CD4-positive, alpha-beta T cell (primary cell): ENCODE data around the gene COL7A1. TPM values are rescaled to one million over a fixed set of nuclear protein-coding genes. Genes with fewer than 3 reads are reported as not detected.

ENCODE experiments used
- ATAC-seq: fragments of 200-7000 bp; cut with Tn5 transposase; one replicate; pipeline ENCODE4 v1.10.0; 2022; ENCODE audit warnings: mild to moderate bottlenecking; ENCODE audit not compliant: poor library complexity
- CTCF ChIA-PET: fragments of 350-600 bp; sonication (Branson Sonifier 250); formaldehyde crosslinking; loops from one replicate; lab custom pipeline; 2021; ENCODE audit warnings: antibody characterized with exemption, inconsistent platforms; lab: Charles Lee
- POLR2A ChIA-PET: fragments of 350-600 bp; sonication (Branson Sonifier 250); formaldehyde crosslinking; loops from one replicate; lab custom pipeline; 2021; ENCODE audit warnings: antibody characterized with exemption, inconsistent platforms; lab: Charles Lee
- DNase-seq, 14 experiments: peaks; one replicate each; pipeline ENCODE4 v3.0.0-alpha.2; 2013 to 2020; ENCODE audit warnings: mixed read lengths in 2 of 14
- H3K27ac ChIP-seq, 2 donors: one replicate each; pipeline versions ENCODE4 v1.5.1 to v1.7.0; 2013; ENCODE audit warnings: low read length in 2 of 2, low read depth in 1 of 2, mild to moderate bottlenecking in 1 of 2
- H3K27me3 ChIP-seq, 2 experiments: 1 replicate in 1 of 2; 2 replicates in 1 of 2; pipeline versions ENCODE4 v1.6.1 to v1.7.0; 2013; ENCODE audit warnings: low read length in 2 of 2, control low read depth in 1 of 2, mild to moderate bottlenecking in 1 of 2, moderate library complexity in 1 of 2; ENCODE audit not compliant: insufficient read depth in 2 of 2, control insufficient read depth in 1 of 2
- H3K36me3 ChIP-seq: one replicate; pipeline ENCODE4 v1.6.1; 2013; ENCODE audit warnings: low read length, control low read depth; ENCODE audit not compliant: insufficient read depth
- H3K4me1 ChIP-seq: one replicate; pipeline ENCODE4 v1.6.1; 2013; ENCODE audit warnings: low read length, control low read depth; ENCODE audit not compliant: insufficient read depth
- H3K4me3 ChIP-seq: one replicate; pipeline ENCODE4 v1.5.1; 2013; ENCODE audit warnings: mild to moderate bottlenecking, low read length, moderate library complexity
- H3K9me3 ChIP-seq, 2 experiments: 1 replicate in 1 of 2; 2 replicates in 1 of 2; pipeline versions ENCODE4 v1.6.1 to v1.7.0; 2013; ENCODE audit warnings: low read length in 2 of 2, mild to moderate bottlenecking in 2 of 2, control low read depth in 1 of 2, moderate library complexity in 1 of 2; ENCODE audit not compliant: control insufficient read depth in 1 of 2, insufficient read depth in 1 of 2
- H3K27ac Mint-ChIP-seq: one replicate; pipeline ENCODE4 v1.8.0; 2020; ENCODE audit warnings: mixed read lengths
- H3K27me3 Mint-ChIP-seq: one replicate; pipeline ENCODE4 v1.8.0; 2021; ENCODE audit warnings: mixed read lengths
- H3K36me3 Mint-ChIP-seq: one replicate; pipeline ENCODE4 v1.8.0; 2021; ENCODE audit warnings: low read depth, mixed read lengths
- H3K4me1 Mint-ChIP-seq: one replicate; pipeline ENCODE4 v1.8.0; 2021; ENCODE audit warnings: low read depth, mixed read lengths
- H3K4me3 Mint-ChIP-seq: one replicate; pipeline ENCODE4 v1.8.0; 2020; ENCODE audit warnings: mild to moderate bottlenecking, mixed read lengths
- H3K9me3 Mint-ChIP-seq: one replicate; pipeline ENCODE4 v1.8.0; 2020; ENCODE audit warnings: mixed read lengths
- intact Hi-C, 2 experiments: fragments of 100-400 bp; cut with DNase I in 1 of 2; cut with micrococcal nuclease in 1 of 2; formaldehyde crosslinking; loops; one replicate each; pipeline versions ENCODE4 v1.15.1 to v1.9.0; 2023 to 2025; cut with DNase I, micrococcal nuclease
- total RNA-seq, 174 experiments: library from RNA in 2 of 174; stranded (reverse) in 2 of 174; gene quantifications; one replicate each; pipeline ENCODE4 v1.2.3 and lab custom pipeline; 2021 to 2026
- TF ChIP-seq, protein P1 (sequence below): fragments of 200-600 bp; IDR thresholded peaks from one replicate; pipeline ENCODE4 v1.8.0; 2022; ENCODE audit warnings: antibody characterized with exemption, mild to moderate bottlenecking

The COL7A1 gene
- total RNA-seq, 2 experiments from 2014 or later, result 0.73 to 0.93 TPM

GRCh38 chr3:48635222-48636021 is 40.3 kb upstream of the COL7A1 start, which contains the start of gene SLC26A6:
SLC26A6 (minus strand) TSS chr3:48635461; CDS start chr3:48635393, 68 bp downstream.
- TF ChIP-seq, protein P1, sequence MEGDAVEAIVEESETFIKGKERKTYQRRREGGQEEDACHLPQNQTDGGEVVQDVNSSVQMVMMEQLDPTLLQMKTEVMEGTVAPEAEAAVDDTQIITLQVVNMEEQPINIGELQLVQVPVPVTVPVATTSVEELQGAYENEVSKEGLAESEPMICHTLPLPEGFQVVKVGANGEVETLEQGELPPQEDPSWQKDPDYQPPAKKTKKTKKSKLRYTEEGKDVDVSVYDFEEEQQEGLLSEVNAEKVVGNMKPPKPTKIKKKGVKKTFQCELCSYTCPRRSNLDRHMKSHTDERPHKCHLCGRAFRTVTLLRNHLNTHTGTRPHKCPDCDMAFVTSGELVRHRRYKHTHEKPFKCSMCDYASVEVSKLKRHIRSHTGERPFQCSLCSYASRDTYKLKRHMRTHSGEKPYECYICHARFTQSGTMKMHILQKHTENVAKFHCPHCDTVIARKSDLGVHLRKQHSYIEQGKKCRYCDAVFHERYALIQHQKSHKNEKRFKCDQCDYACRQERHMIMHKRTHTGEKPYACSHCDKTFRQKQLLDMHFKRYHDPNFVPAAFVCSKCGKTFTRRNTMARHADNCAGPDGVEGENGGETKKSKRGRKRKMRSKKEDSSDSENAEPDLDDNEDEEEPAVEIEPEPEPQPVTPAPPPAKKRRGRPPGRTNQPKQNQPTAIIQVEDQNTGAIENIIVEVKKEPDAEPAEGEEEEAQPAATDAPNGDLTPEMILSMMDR, result no peak
- peak within 1 kb of the TSS; percentile 87 for H3K4me3 ChIP-seq
- H3K36me3 Mint-ChIP-seq, result peaks cover 4% of the 10 kb centered on the region
- H3K4me3 Mint-ChIP-seq, result peak within 1 kb of the TSS; percentile 88
- no peaks in the 10 kb centered on the region for H3K9me3 Mint-ChIP-seq
- ATAC-seq, result peak; percentile 98
- ChIA-PET CTCF (interaction anchor here (0.7 to 2.1 kb wide), 5 partner anchors 26 to 459 kb away, joined by 3 to 10 read pairs (median 4); partner anchors contain the start of genes IP6K2, QRICH1, SLC25A20 and UQCRC1), POLR2A (interaction anchor here (0.6 to 1.7 kb wide), 15 partner anchors 11 to 459 kb away, joined by 3 to 6 read pairs (median 4); partner anchors contain the start of genes CCDC51, CELSR3, NCKIPSD and NDUFAF3)
- peak within 1 kb of the TSS in 1 of 2 donors; percentile 22 for H3K27ac ChIP-seq
- H3K4me1 Mint-ChIP-seq, result peaks cover 19% of the 10 kb centered on the region
- no peak within 1 kb of the TSS for H3K27ac Mint-ChIP-seq
- H3K27me3 ChIP-seq, result no peaks in the 10 kb centered on the region
- peak; percentile 80 to 95 (median 94) for DNase-seq
- no peaks in the 10 kb centered on the region for H3K9me3 ChIP-seq
- intact Hi-C loops, result loop anchor here (1.0 to 2.0 kb wide), 4 partner anchors 19 to 49 kb away; partner anchors contain the start of genes NCKIPSD (in 1 of the 2) and UQCRC1 (in 1 of the 2)
- H3K27me3 Mint-ChIP-seq, result no peaks in the 10 kb centered on the region
- peaks cover 3% of the 10 kb centered on the region for H3K36me3 ChIP-seq
- H3K4me1 ChIP-seq, result peaks cover 32% of the 10 kb centered on the region

- ChIA-PET POLR2A (interaction anchor here (0.6 to 1.7 kb wide), 12 partner anchors 10 to 387 kb away, joined by 3 to 6 read pairs (median 4); partner anchors contain the start of genes CCDC51, CELSR3, NCKIPSD and NDUFAF3), CTCF (interaction anchor here (1.0 to 2.1 kb wide), 6 partner anchors 22 to 459 kb away, joined by 3 to 10 read pairs (median 5); partner anchors contain the start of genes NCKIPSD, QRICH1 and UQCRC1)
- DNase-seq (peak in 12 of 14 experiments; percentile 6 to 70 (median 34)), ATAC-seq (peak; percentile 27)
- H3K9me3 ChIP-seq, result no peaks in the 10 kb centered on the region
- intact Hi-C loops, result loop anchor here (1.0 to 2.0 kb wide), 3 partner anchors 22 to 50 kb away; partner anchors contain the start of genes NCKIPSD (in 1 of the 2) and UQCRC1 (in 1 of the 2)
- TF ChIP-seq, protein P1, result no peak
- Mint-ChIP-seq H3K36me3 (peaks cover 4% of the 10 kb centered on the region), H3K4me1 (peaks cover 19% of the 10 kb centered on the region), H3K27ac (no peak overlapping the region), H3K27me3 (no peaks in the 10 kb centered on the region), H3K9me3 (no peaks in the 10 kb centered on the region), H3K4me3 (peak overlapping the region; percentile 88)
- peak overlapping the region; percentile 87 for H3K4me3 ChIP-seq
- peaks cover 32% of the 10 kb centered on the region for H3K4me1 ChIP-seq
- no peak overlapping the region for H3K27ac ChIP-seq
- peaks cover 9% of the 10 kb centered on the region for H3K36me3 ChIP-seq
- no peaks in the 10 kb centered on the region for H3K27me3 ChIP-seq
These were observed 39.6 kb upstream of the COL7A1 start for GRCh38 chr3:48634661-48635221.

- POLR2A ChIA-PET, result no interaction called here
- H3K9me3 Mint-ChIP-seq, result no peaks in the 10 kb centered on the region
- no peak for DNase-seq
- intact Hi-C loops, result loop anchor here in 1 of 2 experiments (2.0 kb wide), 1 partner anchor 51 kb away; the partner anchor contains the start of gene NCKIPSD
- Histone ChIP-seq H3K4me3 (no peak overlapping the region), H3K36me3 (peaks cover 12% of the 10 kb centered on the region), H3K27ac (no peak overlapping the region), H3K27me3 (no peaks in the 10 kb centered on the region), H3K4me1 (peaks cover 32% of the 10 kb centered on the region), H3K9me3 (no peaks in the 10 kb centered on the region)
- no peaks in the 10 kb centered on the region for H3K27me3 Mint-ChIP-seq
- CTCF ChIA-PET, result interaction anchor here (1.2 to 2.1 kb wide), 4 partner anchors 23 to 76 kb away, joined by 3 to 10 read pairs (median 6); partner anchors contain the start of genes NCKIPSD and UQCRC1
- no peak for ATAC-seq
- peak overlapping the region; percentile 88 for H3K4me3 Mint-ChIP-seq
- H3K4me1 Mint-ChIP-seq, result peaks cover 19% of the 10 kb centered on the region
- peaks cover 10% of the 10 kb centered on the region for H3K36me3 Mint-ChIP-seq
- H3K27ac Mint-ChIP-seq, result no peak overlapping the region
- TF ChIP-seq, protein P1, result no peak
These were observed 38.6 kb upstream of the COL7A1 start for GRCh38 chr3:48633743-48634142.
